Measurements from ENCODE around the gene PLB1. TPM values are rescaled to one million over a fixed set of nuclear protein-coding genes. Genes with fewer than 3 reads are reported as not detected.

Gene PLB1
- polyA plus RNA-seq, 1 donor from 2014 or later = 2.8 TPM

- H3K79me2 ChIP-seq (replicated peaks; ENCODE audit: insufficient read depth, low read length) = no peaks in the 10 kb centered on the region
- no peak overlapping the region for H2AFZ ChIP-seq (ENCODE audit: low read depth, low read length)
- H3K4me3 ChIP-seq (ENCODE audit: low read length) = no peak overlapping the region
- no peak overlapping the region for H3K9ac ChIP-seq (ENCODE audit: low read length)
- no peak overlapping the region for H3K27ac ChIP-seq (ENCODE audit: low read length)
- H3K36me3 ChIP-seq (ENCODE audit: insufficient read depth, low read length) = no peaks in the 10 kb centered on the region
- TF ChIP-seq SMC3 (conservative IDR thresholded peaks at IDR 0.05; ENCODE audit: poor library complexity) (no peak), MXI1 (conservative IDR thresholded peaks at IDR 0.05; ENCODE audit: poor library complexity, severe bottlenecking) (no peak), EP300 (conservative IDR thresholded peaks at IDR 0.05; ENCODE audit: poor library complexity, severe bottlenecking) (no peak), POLR2AphosphoS5 (IDR thresholded peaks at IDR 0.05) (no peak), EZH2 (IDR thresholded peaks at IDR 0.05; ENCODE audit: borderline replicate concordance, insufficient read depth, low read length, poor library complexity, severe bottlenecking) (no peak), TAF1 (IDR thresholded peaks at IDR 0.05; ENCODE audit: low read depth) (no peak), RAD21 (conservative IDR thresholded peaks at IDR 0.05) (no peak)
- TF ChIP-seq, protein P1, sequence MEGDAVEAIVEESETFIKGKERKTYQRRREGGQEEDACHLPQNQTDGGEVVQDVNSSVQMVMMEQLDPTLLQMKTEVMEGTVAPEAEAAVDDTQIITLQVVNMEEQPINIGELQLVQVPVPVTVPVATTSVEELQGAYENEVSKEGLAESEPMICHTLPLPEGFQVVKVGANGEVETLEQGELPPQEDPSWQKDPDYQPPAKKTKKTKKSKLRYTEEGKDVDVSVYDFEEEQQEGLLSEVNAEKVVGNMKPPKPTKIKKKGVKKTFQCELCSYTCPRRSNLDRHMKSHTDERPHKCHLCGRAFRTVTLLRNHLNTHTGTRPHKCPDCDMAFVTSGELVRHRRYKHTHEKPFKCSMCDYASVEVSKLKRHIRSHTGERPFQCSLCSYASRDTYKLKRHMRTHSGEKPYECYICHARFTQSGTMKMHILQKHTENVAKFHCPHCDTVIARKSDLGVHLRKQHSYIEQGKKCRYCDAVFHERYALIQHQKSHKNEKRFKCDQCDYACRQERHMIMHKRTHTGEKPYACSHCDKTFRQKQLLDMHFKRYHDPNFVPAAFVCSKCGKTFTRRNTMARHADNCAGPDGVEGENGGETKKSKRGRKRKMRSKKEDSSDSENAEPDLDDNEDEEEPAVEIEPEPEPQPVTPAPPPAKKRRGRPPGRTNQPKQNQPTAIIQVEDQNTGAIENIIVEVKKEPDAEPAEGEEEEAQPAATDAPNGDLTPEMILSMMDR (IDR thresholded peaks at IDR 0.05; ENCODE audit: poor library complexity, severe bottlenecking) = no peak
- TF ChIP-seq, protein P2, sequence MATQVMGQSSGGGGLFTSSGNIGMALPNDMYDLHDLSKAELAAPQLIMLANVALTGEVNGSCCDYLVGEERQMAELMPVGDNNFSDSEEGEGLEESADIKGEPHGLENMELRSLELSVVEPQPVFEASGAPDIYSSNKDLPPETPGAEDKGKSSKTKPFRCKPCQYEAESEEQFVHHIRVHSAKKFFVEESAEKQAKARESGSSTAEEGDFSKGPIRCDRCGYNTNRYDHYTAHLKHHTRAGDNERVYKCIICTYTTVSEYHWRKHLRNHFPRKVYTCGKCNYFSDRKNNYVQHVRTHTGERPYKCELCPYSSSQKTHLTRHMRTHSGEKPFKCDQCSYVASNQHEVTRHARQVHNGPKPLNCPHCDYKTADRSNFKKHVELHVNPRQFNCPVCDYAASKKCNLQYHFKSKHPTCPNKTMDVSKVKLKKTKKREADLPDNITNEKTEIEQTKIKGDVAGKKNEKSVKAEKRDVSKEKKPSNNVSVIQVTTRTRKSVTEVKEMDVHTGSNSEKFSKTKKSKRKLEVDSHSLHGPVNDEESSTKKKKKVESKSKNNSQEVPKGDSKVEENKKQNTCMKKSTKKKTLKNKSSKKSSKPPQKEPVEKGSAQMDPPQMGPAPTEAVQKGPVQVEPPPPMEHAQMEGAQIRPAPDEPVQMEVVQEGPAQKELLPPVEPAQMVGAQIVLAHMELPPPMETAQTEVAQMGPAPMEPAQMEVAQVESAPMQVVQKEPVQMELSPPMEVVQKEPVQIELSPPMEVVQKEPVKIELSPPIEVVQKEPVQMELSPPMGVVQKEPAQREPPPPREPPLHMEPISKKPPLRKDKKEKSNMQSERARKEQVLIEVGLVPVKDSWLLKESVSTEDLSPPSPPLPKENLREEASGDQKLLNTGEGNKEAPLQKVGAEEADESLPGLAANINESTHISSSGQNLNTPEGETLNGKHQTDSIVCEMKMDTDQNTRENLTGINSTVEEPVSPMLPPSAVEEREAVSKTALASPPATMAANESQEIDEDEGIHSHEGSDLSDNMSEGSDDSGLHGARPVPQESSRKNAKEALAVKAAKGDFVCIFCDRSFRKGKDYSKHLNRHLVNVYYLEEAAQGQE (IDR thresholded peaks at IDR 0.05; ENCODE audit: borderline replicate concordance) = no peak
- no peaks in the 10 kb centered on the region for H3F3A ChIP-seq (ENCODE audit: insufficient read depth, low read length, poor library complexity, severe bottlenecking)
- H3K9me2 ChIP-seq (ENCODE audit: insufficient read depth, low read length) = no peaks in the 10 kb centered on the region
- H4K20me1 ChIP-seq (ENCODE audit: insufficient read depth) = no peaks in the 10 kb centered on the region
- no peak overlapping the region for H3K4me2 ChIP-seq (ENCODE audit: low read length)
- no peaks in the 10 kb centered on the region for H3K27me3 ChIP-seq (ENCODE audit: insufficient read depth, low read depth, low read length)
- H3K9me3 ChIP-seq (ENCODE audit: low read length) = no peaks in the 10 kb centered on the region
Measured at GRCh38 chr2:28513097-28513496, 17.2 kb downstream of the PLB1 start.

DNA sequence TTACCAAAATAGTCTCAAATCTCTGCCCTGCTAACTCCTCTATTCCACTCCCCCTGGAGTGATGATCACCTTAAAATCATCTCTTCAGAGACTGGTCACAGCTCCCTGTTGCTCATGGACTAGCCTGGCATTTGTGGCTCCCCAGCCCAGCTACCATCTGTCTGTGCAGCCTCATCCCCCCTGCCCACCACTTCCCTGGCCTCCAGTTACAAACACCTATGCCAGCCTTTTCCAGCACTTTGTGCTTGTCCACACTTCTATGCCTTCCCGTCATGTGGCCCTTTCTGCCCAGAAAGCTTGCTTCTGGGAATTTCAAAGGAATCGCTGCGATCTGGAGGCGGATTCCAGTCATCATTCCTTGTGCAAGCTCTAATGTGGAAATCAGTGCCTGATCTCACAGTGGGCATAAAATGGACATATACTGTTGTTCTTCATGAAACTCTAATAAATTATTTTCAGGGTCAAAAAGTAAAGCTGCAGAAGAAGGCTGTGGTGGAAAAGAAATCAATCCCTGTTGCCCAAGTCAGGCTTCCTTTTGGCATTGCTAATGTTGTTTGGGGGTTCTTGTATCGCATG is 19.4 kb downstream of the PLB1 start:
- Histone ChIP-seq H3K9me2 (ENCODE audit: insufficient read depth, low read length) (no peaks in the 10 kb centered on the region), H3K27me3 (ENCODE audit: insufficient read depth, low read depth, low read length) (no peaks in the 10 kb centered on the region), H3K4me3 (ENCODE audit: low read length) (no peak overlapping the region), H3K27ac (ENCODE audit: low read length) (no peak overlapping the region), H3K9me3 (ENCODE audit: low read length) (no peaks in the 10 kb centered on the region), H4K20me1 (ENCODE audit: insufficient read depth) (no peaks in the 10 kb centered on the region), H3K36me3 (ENCODE audit: insufficient read depth, low read length) (no peaks in the 10 kb centered on the region), H3K9ac (ENCODE audit: low read length) (no peak overlapping the region), H3K79me2 (replicated peaks; ENCODE audit: insufficient read depth, low read length) (no peaks in the 10 kb centered on the region), H3F3A (ENCODE audit: insufficient read depth, low read length, poor library complexity, severe bottlenecking) (no peaks in the 10 kb centered on the region), H2AFZ (ENCODE audit: low read depth, low read length) (no peak overlapping the region), H3K4me2 (ENCODE audit: low read length) (no peak overlapping the region)
- TF ChIP-seq TAF1 (IDR thresholded peaks at IDR 0.05; ENCODE audit: low read depth) (no peak), SMC3 (conservative IDR thresholded peaks at IDR 0.05; ENCODE audit: poor library complexity) (no peak), RAD21 (conservative IDR thresholded peaks at IDR 0.05) (no peak), EZH2 (IDR thresholded peaks at IDR 0.05; ENCODE audit: borderline replicate concordance, insufficient read depth, low read length, poor library complexity, severe bottlenecking) (no peak), POLR2AphosphoS5 (IDR thresholded peaks at IDR 0.05) (no peak)
- TF ChIP-seq, protein P1 (IDR thresholded peaks at IDR 0.05; ENCODE audit: poor library complexity, severe bottlenecking) = no peak

Measured in neural cell (in vitro differentiated cells).